HEK293T (cell line): Measurements from ENCODE around the gene RCL1.
"Not testable (repeated sequence)": the region's sequence is repeated elsewhere in the genome, so short reads cannot be mapped to it uniquely, and the experiment has no call there.

Experiments used
- CTCF ChIA-PET: fragments of 350-600 bp; formaldehyde crosslinking; extraction: SDS; loops from one replicate; lab custom pipeline; 2021; ENCODE audit warnings: antibody characterized with exemption, inconsistent platforms; lab: Yijun Ruan, JAX
- POLR2A ChIA-PET: fragments of 350-600 bp; formaldehyde crosslinking; extraction: SDS; loops from one replicate; lab custom pipeline; 2020; ENCODE audit warnings: antibody characterized with exemption, inconsistent platforms; lab: Yijun Ruan, JAX
- DNase-seq: peaks from one replicate; pipeline ENCODE4 v3.0.0; 2012; ENCODE audit warnings: mixed read lengths; ENCODE audit errors: extremely low spot score
- ARNT ChIP-seq: fragments of 450-650 bp; IDR thresholded peaks from 2 replicates; pipeline ENCODE4 v1.6.1; 2017; ENCODE audit warnings: mild to moderate bottlenecking
- BHLHE40 ChIP-seq: fragments of 450-650 bp; IDR thresholded peaks from 2 replicates; pipeline ENCODE4 v1.6.1; 2016; ENCODE audit warnings: mild to moderate bottlenecking, moderate library complexity, borderline replicate concordance
- CTBP1 ChIP-seq: fragments of 450-650 bp; IDR thresholded peaks from 2 replicates; pipeline ENCODE4 v1.6.1; 2016; ENCODE audit warnings: borderline replicate concordance
- ELF4 ChIP-seq: fragments of 450-650 bp; IDR thresholded peaks from 2 replicates; pipeline ENCODE4 v1.6.1; 2017; ENCODE audit warnings: antibody characterized with exemption
- FOXA1 ChIP-seq: fragments of 450-650 bp; IDR thresholded peaks from 2 replicates; pipeline ENCODE4 v1.6.1; 2016; ENCODE audit warnings: mild to moderate bottlenecking
- FOXK2 ChIP-seq: fragments of 450-650 bp; IDR thresholded peaks from 2 replicates; pipeline ENCODE4 v1.6.1; 2016; ENCODE audit warnings: mild to moderate bottlenecking
- FOXM1 ChIP-seq: fragments of 450-650 bp; IDR thresholded peaks from 2 replicates; pipeline ENCODE4 v1.6.1; 2017; ENCODE audit warnings: mild to moderate bottlenecking, borderline replicate concordance
- HDGF ChIP-seq: fragments of 450-650 bp; IDR thresholded peaks from 2 replicates; pipeline ENCODE4 v1.6.1; 2017; ENCODE audit warnings: antibody characterized with exemption, borderline replicate concordance
- L3MBTL2 ChIP-seq: fragments of 450-650 bp; conservative IDR thresholded peaks from 2 replicates; pipeline ENCODE4 v1.6.1; 2016; ENCODE audit warnings: mild to moderate bottlenecking
- LEF1 ChIP-seq: fragments of 450-650 bp; IDR thresholded peaks from 2 replicates; pipeline ENCODE4 v1.6.1; 2017; ENCODE audit warnings: mild to moderate bottlenecking, borderline replicate concordance
- NFRKB ChIP-seq: fragments of 450-650 bp; IDR thresholded peaks from 2 replicates; pipeline ENCODE4 v1.6.1; 2016; ENCODE audit warnings: mild to moderate bottlenecking, moderate library complexity
- SP1 ChIP-seq: fragments of 450-650 bp; IDR thresholded peaks from 2 replicates; pipeline ENCODE4 v1.6.1; 2017
- SUZ12 ChIP-seq: fragments of 450-650 bp; IDR thresholded peaks from 2 replicates; pipeline ENCODE4 v1.6.1; 2016; ENCODE audit warnings: mild to moderate bottlenecking
- TARDBP ChIP-seq: fragments of 450-650 bp; IDR thresholded peaks from 2 replicates; pipeline ENCODE4 v1.6.1; 2016
- ZNF384 ChIP-seq: fragments of 450-650 bp; IDR thresholded peaks from 2 replicates; pipeline ENCODE4 v1.6.1; 2016
- TF ChIP-seq, protein P1 (sequence below): fragments of 450-650 bp; IDR thresholded peaks from 2 replicates; pipeline ENCODE4 v1.6.1; 2016

The RCL1 gene

GRCh38 chr9:4769321-4770080 is 23.2 kb upstream of the RCL1 start:
- POLR2A ChIA-PET = interaction anchor here (0.6 kb wide), 1 partner anchor 26 kb away, joined by 3 read pairs; no protein-coding TSS in a partner anchor
- DNase-seq = no peak
- TF ChIP-seq HDGF (no peak), ELF4 (no peak), SUZ12 (no peak), TARDBP (no peak), L3MBTL2 (no peak), FOXK2 (no peak), CTBP1 (no peak), SP1 (no peak)
- CTCF ChIA-PET = no interaction called here

DNA sequence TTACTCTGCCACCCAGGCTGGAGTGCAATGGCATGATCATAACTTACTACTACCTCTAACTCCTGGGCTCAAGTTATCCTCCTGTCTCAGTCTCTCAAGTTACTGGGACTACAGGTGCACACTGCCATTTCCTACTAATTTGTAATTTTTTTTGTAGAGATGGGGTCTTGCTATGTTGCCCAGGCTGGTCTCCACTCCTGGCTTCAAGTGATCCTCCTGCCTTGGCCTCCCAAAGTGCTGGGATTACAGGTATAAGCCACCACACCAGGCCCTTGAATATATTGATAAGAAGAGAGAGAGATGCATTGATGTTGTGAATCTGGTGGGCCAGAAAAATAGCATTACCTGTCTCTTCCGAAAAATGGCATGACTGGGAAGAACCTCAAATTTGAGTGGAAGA is 21.0 kb upstream of the RCL1 start:
- TF ChIP-seq NFRKB (no peak), BHLHE40 (no peak), SP1 (no peak), SUZ12 (no peak), LEF1 (no peak), FOXA1 (no peak), CTBP1 (no peak), FOXM1 (no peak), ARNT (no peak), ZNF384 (no peak), L3MBTL2 (no peak), TARDBP (no peak), HDGF (no peak), FOXK2 (no peak)
- TF ChIP-seq, protein P1, sequence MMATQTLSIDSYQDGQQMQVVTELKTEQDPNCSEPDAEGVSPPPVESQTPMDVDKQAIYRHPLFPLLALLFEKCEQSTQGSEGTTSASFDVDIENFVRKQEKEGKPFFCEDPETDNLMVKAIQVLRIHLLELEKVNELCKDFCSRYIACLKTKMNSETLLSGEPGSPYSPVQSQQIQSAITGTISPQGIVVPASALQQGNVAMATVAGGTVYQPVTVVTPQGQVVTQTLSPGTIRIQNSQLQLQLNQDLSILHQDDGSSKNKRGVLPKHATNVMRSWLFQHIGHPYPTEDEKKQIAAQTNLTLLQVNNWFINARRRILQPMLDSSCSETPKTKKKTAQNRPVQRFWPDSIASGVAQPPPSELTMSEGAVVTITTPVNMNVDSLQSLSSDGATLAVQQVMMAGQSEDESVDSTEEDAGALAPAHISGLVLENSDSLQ = no peak
- ChIA-PET POLR2A (no interaction called here), CTCF (no interaction called here)
- DNase-seq = no peak

GRCh38 chr9:4774209-4774608 is 18.5 kb upstream of the RCL1 start:
- no peak for DNase-seq
- POLR2A ChIA-PET = no interaction called here
- CTCF ChIA-PET = no interaction called here
- TF ChIP-seq L3MBTL2 = no peak
- TF ChIP-seq HDGF = no peak
- no peak for TF ChIP-seq ARNT
- TF ChIP-seq NFRKB = no peak
- no peak for TF ChIP-seq BHLHE40
- no peak for TF ChIP-seq TARDBP
- TF ChIP-seq ZNF384 = no peak
- TF ChIP-seq ELF4 = no peak
- no peak for TF ChIP-seq CTBP1
- TF ChIP-seq SUZ12 = no peak
- TF ChIP-seq, protein P1 = no peak
- TF ChIP-seq FOXM1 = no peak
- no peak for TF ChIP-seq LEF1
- no peak for TF ChIP-seq FOXA1
- no peak for TF ChIP-seq FOXK2
- no peak for TF ChIP-seq SP1

DNA sequence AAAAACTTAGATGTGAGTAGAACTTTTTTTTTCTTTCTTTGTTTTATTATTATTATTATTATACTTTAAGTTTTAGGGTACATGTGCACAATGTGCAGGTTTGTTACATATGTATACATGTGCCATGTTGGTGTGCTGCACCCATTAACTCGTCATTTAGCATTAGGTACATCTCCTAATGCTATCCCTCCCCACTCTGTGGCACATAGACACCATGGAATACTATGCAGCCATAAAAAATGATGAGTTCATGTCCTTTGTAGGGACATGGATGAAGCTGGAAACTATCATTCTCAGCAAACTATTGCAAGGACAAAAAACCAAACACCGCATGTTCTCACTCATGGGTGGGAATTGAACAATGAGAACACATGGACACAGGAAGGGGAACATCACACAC is 17.8 kb upstream of the RCL1 start:
- CTCF ChIA-PET, DNase-seq, POLR2A ChIA-PET: not testable (repeated sequence)

DNA sequence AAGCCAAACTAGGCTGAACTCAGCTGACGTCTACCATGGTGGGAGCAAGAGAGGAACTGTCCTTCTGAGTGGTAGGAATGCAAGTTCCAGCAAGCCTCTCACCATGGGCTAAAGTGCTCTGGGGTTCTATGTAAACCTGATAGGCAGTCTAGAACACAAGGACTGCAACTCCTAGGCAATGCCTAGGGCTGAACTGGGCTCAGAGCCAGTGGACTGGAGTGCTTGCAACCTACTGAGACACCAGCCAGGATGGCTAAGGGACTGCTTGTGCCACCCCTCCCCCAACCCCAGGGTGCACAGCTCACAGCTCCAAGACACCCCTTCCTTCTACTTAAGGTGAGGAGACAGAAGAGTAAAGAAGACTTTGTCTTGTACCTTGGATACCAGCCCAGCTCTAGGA is 12.1 kb upstream of the RCL1 start:
- no peak for DNase-seq
- ChIA-PET POLR2A (no interaction called here), CTCF (interaction anchor here (0.7 kb wide), 1 partner anchor 208 kb away, joined by 3 read pairs; no protein-coding TSS in a partner anchor)
- TF ChIP-seq CTBP1 = no peak

DNA sequence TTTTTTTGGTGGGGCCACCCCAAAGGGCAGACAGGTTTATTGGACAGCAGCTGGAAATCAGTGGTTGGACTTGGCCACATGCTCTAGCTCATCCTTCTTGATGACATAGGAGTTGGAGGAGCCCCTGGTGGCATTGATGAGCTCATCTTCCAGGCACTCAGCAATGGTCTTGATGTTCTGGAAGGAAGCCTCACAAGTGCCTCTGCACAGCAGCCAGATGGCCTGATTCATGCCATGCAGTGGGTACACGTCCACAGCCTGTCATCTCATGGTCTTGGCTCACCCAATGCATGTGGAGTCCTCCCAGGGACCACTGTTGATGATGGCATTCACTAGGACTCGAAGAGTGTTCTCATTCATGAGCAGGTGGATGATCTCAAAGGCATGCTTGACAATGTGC is 11.3 kb upstream of the RCL1 start:
- no peak for DNase-seq
- ChIA-PET POLR2A (no interaction called here), CTCF (no interaction called here)
- no peak for TF ChIP-seq FOXA1
- TF ChIP-seq SP1 = no peak
- no peak for TF ChIP-seq BHLHE40
- TF ChIP-seq ZNF384 = no peak
- TF ChIP-seq LEF1 = no peak
- no peak for TF ChIP-seq ELF4
- TF ChIP-seq NFRKB = no peak
- TF ChIP-seq FOXK2 = no peak
- no peak for TF ChIP-seq SUZ12

- DNase-seq, CTCF ChIA-PET: not testable (repeated sequence)
- POLR2A ChIA-PET = interaction anchor here (2.0 kb wide), 1 partner anchor 9 kb away, joined by 9 read pairs; the partner anchor contains the start of gene RCL1
These were observed 9.6 kb upstream of the RCL1 start for GRCh38 chr9:4783191-4783590.
